ENCODE results near the gene ZDHHC4. TPM values are rescaled to one million over a fixed set of nuclear protein-coding genes. Genes with fewer than 3 reads are reported as not detected.
"Not testable (repeated sequence)": the region's sequence is repeated elsewhere in the genome, so short reads cannot be mapped to it uniquely, and the experiment has no call there.

Gene ZDHHC4
- total RNA-seq, 1 donor from 2014 or later, result 92.1 TPM

DNA sequence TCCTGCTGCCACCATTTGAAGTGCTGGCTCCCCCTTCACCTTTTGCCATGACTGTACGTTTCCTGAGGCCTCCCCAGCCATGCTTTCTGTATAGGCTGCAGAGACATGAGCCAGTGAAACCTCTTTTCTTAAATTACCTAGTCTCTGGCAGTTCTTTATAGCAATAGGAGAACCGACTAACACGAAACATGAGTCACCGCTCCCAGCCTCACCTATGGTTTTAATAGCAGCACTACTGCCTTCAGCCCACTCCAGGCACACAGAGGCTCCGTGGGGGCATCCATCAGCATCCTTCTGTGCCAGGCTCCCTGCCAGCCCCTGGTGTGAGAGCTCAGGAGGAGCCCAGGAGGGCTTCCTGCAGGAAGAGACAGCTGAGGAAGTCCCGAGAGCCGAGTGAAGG is 54.4 kb downstream of the ZDHHC4 start:
- peak; percentile 21 for DNase-seq (ENCODE audit: low read depth)
- FAIRE-seq, result peak; percentile 73
- TF ChIP-seq, protein P1, sequence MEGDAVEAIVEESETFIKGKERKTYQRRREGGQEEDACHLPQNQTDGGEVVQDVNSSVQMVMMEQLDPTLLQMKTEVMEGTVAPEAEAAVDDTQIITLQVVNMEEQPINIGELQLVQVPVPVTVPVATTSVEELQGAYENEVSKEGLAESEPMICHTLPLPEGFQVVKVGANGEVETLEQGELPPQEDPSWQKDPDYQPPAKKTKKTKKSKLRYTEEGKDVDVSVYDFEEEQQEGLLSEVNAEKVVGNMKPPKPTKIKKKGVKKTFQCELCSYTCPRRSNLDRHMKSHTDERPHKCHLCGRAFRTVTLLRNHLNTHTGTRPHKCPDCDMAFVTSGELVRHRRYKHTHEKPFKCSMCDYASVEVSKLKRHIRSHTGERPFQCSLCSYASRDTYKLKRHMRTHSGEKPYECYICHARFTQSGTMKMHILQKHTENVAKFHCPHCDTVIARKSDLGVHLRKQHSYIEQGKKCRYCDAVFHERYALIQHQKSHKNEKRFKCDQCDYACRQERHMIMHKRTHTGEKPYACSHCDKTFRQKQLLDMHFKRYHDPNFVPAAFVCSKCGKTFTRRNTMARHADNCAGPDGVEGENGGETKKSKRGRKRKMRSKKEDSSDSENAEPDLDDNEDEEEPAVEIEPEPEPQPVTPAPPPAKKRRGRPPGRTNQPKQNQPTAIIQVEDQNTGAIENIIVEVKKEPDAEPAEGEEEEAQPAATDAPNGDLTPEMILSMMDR (IDR thresholded peaks at IDR 0.05; ENCODE audit: insufficient read depth, low read length, severe bottlenecking), result no peak
- Histone ChIP-seq H3K4me3 (ENCODE audit: low read depth, low read length) (no peak overlapping the region), H3K36me3 (ENCODE audit: control insufficient read depth, insufficient read depth, low read length) (no peaks in the 10 kb centered on the region), H3K27me3 (ENCODE audit: control insufficient read depth, insufficient read depth, low read length) (no peaks in the 10 kb centered on the region)

- TF ChIP-seq, protein P1 (IDR thresholded peaks at IDR 0.05; ENCODE audit: insufficient read depth, low read length, severe bottlenecking), result no peak
- H3K36me3 ChIP-seq (ENCODE audit: control insufficient read depth, insufficient read depth, low read length), result no peaks in the 10 kb centered on the region
- no peaks in the 10 kb centered on the region for H3K27me3 ChIP-seq (ENCODE audit: control insufficient read depth, insufficient read depth, low read length)
- FAIRE-seq (no peak), DNase-seq (ENCODE audit: low read depth) (no peak)
- H3K4me3 ChIP-seq (ENCODE audit: low read depth, low read length), result no peak overlapping the region
Observed at GRCh38 chr7:6634021-6634420, 56.8 kb downstream of the ZDHHC4 start.

GRCh38 chr7:6634971-6635370 is 57.7 kb downstream of the ZDHHC4 start:
- FAIRE-seq; DNase-seq (ENCODE audit: low read depth); H3K4me3 ChIP-seq (ENCODE audit: low read depth, low read length); H3K27me3 ChIP-seq (ENCODE audit: control insufficient read depth, insufficient read depth, low read length); H3K36me3 ChIP-seq (ENCODE audit: control insufficient read depth, insufficient read depth, low read length): not testable (repeated sequence)

DNA sequence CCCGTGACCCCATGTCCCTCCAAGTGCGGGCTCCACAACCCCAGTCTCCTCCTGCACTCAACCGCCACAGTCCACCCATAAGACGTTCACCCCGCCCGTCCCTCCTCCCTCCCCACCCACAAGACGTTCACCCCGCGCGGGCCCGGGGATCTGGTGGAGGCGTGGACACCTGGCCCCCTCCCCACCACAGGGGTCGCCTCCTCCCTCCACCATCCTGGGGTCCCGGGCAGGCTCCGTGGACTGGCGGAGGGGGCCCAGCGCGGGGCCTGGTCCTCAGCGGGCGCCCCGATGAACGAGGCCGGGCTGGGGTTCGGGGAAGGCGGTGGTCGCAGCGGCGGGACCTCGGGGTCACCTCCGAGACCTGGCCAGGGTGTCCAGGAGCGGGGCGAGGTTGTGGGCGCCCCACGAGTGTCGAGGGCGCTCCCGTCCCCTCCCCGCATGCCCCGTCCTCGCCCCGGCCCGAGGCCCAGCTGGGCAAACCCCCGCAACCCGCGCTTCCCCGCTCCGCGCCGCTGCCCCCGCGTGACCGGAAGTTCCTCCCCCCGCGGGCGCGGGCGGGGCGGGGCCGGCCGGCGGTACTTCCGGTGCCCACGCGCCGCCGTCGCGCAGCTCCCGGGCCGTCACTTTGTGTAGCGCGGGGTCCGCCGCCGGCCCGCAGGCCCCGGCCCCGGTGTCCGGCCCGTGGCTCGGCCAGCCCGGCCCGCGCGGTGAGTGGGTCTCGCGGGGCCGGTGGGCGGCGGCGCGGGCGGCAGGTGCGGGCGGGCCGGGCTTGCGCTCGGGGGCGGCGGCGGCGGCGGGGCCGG is 59.7 kb downstream of the ZDHHC4 start, which contains the start of gene ZNF316:
ZNF316 (plus strand) TSS at position 578 of the 803 bp plus-strand sequence. CDS start 5,092 bp downstream, outside the sequence.
- peak within 1 kb of the TSS; percentile 88 for H3K4me3 ChIP-seq (ENCODE audit: low read depth, low read length)
- FAIRE-seq (no peak), DNase-seq (ENCODE audit: low read depth) (no peak)
- peaks cover 8% of the 10 kb centered on the region for H3K36me3 ChIP-seq (ENCODE audit: control insufficient read depth, insufficient read depth, low read length)
- H3K27me3 ChIP-seq (ENCODE audit: control insufficient read depth, insufficient read depth, low read length), result no peaks in the 10 kb centered on the region
- TF ChIP-seq, protein P1 (IDR thresholded peaks at IDR 0.05; ENCODE audit: insufficient read depth, low read length, severe bottlenecking), result no peak

DNA sequence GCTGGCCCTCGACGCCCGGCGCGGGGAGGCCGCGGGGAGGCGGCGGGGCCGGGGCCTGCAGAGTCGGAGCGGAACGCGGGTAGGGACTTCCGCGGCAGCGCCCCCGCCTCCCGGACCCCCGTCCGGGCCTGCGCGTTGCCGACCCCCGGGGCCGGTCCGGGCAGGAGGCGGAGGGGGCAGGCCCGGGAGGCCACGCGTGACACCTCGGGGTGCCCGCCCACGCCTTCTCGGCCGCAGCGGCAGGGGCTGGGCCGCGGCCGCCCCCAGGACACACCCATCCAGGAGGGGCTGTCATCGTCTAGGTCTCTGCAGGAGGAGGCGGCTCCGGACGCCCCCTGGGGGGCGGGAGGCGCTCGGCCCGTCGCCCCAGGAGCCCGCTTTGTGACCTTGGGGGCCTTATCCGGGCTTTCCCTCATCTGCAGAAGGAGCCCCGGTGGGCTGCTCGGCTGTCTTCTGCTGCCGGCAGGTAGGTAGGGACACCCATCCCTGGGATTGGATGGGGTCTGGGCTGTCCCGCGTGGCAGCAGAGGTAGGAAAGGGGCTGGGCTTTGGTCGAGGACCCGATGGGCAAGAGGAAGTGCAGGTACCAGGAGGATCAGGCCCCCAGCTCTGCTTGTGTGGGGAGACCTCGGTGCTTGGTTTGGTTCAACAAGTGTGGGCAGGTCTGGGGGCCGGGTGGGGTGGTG is 60.4 kb downstream of the ZDHHC4 start:
- DNase-seq (ENCODE audit: low read depth) (no peak), FAIRE-seq (no peak)
- Histone ChIP-seq H3K4me3 (ENCODE audit: low read depth, low read length) (peak overlapping the region; percentile 88), H3K36me3 (ENCODE audit: control insufficient read depth, insufficient read depth, low read length) (peaks cover 10% of the 10 kb centered on the region), H3K27me3 (ENCODE audit: control insufficient read depth, insufficient read depth, low read length) (no peaks in the 10 kb centered on the region)
- TF ChIP-seq, protein P1 (IDR thresholded peaks at IDR 0.05; ENCODE audit: insufficient read depth, low read length, severe bottlenecking), result peak; percentile 28

Other genes with a start within 250 kb of the ZDHHC4 start
- 31.6 and 42.5 TPM in 2 replicates for gene FAM220A, start 228.5 kb upstream of the ZDHHC4 start, total RNA-seq
- 81.5 and 108 TPM in 2 replicates for gene RAC1, start 202.9 kb upstream of the ZDHHC4 start, total RNA-seq
- gene DAGLB, start 129.5 kb upstream of the ZDHHC4 start, total RNA-seq, result 22.5 and 27.1 TPM in 2 replicates
- 72.1 and 90.6 TPM in 2 replicates for gene KDELR2, start 93.3 kb upstream of the ZDHHC4 start, total RNA-seq
- 0.26 TPM in 2 replicates for gene GRID2IP, start 26.0 kb upstream of the ZDHHC4 start, total RNA-seq
- gene INTS15, start 12.6 kb downstream of the ZDHHC4 start, total RNA-seq, result 7.0 and 7.4 TPM in 2 replicates
- gene ZNF853, start 38.2 kb downstream of the ZDHHC4 start, total RNA-seq, result 0.26 and 0.53 TPM in 2 replicates
- 12.4 and 16.3 TPM in 2 replicates for gene ZNF316, start 59.9 kb downstream of the ZDHHC4 start, total RNA-seq
- gene ZNF12, start 129.5 kb downstream of the ZDHHC4 start, total RNA-seq, result 12.6 and 16.4 TPM in 2 replicates
- gene RSPH10B2, start 176.6 kb downstream of the ZDHHC4 start, total RNA-seq, result 0.51 TPM in 1 of 2 replicates, not detected in the other
- 57.7 and 84.0 TPM in 2 replicates for gene CCZ1B, start 248.8 kb downstream of the ZDHHC4 start, total RNA-seq